ENCODE results near the gene TUBD1.

GRCh38 chr17:59830846-59831486, 61.8 kb downstream of the TUBD1 start:
- no peak for TF ChIP-seq CTCF (IDR thresholded peaks at IDR 0.05)
- no peak for TF ChIP-seq EZH2 (IDR thresholded peaks at IDR 0.05; ENCODE audit: borderline replicate concordance, insufficient read depth, low read depth, low read length, poor library complexity, severe bottlenecking)
